ENCODE measurements around the gene TAS2R60.
"Not testable (repeated sequence)": the region's sequence is repeated elsewhere in the genome, so short reads cannot be mapped to it uniquely, and the experiment has no call there.

The TAS2R60 gene

DNA sequence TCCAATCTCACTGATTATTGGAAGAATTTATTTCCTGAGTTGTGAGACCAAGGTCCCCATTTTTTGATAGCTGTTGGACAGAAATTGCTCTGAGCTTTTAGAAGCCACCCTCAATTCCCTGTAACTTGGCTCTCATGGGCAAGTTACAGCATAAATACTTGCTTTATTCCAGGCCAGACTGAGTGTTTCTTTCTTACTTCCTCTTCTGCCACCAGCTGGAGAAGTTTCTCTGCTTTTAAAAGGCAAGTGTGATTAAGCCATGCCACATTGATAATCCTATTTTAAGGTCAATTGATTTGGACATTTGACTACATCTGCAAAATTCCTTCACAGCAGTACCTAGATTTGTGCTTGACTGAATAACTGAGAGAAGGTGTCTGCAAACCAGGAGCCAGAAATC is 20.3 kb downstream of the TAS2R60 start:
- no peak overlapping the region for H3K4me3 ChIP-seq (ENCODE audit: low read length)
- TF ChIP-seq, protein P1, sequence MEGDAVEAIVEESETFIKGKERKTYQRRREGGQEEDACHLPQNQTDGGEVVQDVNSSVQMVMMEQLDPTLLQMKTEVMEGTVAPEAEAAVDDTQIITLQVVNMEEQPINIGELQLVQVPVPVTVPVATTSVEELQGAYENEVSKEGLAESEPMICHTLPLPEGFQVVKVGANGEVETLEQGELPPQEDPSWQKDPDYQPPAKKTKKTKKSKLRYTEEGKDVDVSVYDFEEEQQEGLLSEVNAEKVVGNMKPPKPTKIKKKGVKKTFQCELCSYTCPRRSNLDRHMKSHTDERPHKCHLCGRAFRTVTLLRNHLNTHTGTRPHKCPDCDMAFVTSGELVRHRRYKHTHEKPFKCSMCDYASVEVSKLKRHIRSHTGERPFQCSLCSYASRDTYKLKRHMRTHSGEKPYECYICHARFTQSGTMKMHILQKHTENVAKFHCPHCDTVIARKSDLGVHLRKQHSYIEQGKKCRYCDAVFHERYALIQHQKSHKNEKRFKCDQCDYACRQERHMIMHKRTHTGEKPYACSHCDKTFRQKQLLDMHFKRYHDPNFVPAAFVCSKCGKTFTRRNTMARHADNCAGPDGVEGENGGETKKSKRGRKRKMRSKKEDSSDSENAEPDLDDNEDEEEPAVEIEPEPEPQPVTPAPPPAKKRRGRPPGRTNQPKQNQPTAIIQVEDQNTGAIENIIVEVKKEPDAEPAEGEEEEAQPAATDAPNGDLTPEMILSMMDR (conservative IDR thresholded peaks at IDR 0.05; ENCODE audit: low read length): no peak
- DNase-seq (ENCODE audit: low read depth): no peak

- TF ChIP-seq, protein P1 (conservative IDR thresholded peaks at IDR 0.05; ENCODE audit: low read length): no peak
These were observed 20.7 kb downstream of the TAS2R60 start for GRCh38 chr7:143463957-143464356.

GRCh38 chr7:143467724-143468123 is 24.5 kb downstream of the TAS2R60 start:
- H3K4me3 ChIP-seq (ENCODE audit: low read length): no peak overlapping the region
- no peak for DNase-seq (ENCODE audit: low read depth)
- TF ChIP-seq, protein P1 (conservative IDR thresholded peaks at IDR 0.05; ENCODE audit: low read length): no peak

More at GRCh38 chr7:143463957-143464356, 20.7 kb downstream of the TAS2R60 start:
- DNase-seq (ENCODE audit: low read depth): no peak
- no peak overlapping the region for H3K4me3 ChIP-seq (ENCODE audit: low read length)

DNA sequence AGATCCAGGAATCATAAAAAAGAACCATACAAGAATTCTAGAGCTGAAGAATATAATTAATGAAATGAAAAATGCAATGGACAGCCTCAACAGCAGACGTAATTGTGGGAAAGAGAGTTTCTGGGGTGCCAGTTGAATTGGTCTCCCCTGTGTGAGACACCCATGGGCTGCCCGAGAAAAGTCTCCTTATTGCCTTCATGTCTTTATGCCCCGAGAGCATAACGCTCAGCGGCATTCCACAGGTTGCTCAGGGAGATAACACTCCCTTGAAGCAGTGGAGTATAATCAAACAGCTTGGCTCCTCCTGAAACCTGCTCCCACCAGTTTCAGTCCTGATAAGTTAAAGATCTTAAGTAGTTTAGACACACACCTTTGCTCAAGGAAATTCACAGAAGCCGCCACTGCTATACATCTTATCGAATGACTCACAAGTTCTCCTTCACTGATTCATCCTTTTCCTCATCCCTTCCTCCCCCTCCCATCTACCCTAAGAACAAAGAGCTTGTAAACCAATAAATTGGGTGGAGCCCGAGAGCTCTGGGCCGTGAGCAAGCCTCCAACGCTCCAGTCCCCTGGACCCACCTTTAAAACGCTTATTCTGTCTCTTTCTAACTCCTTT is 28.9 kb downstream of the TAS2R60 start:
- not testable (repeated sequence) for DNase-seq (ENCODE audit: low read depth); H3K4me3 ChIP-seq (ENCODE audit: low read length)

- no peak within 1 kb of the TSS for H3K4me3 ChIP-seq (ENCODE audit: low read length)
- TF ChIP-seq, protein P1 (conservative IDR thresholded peaks at IDR 0.05; ENCODE audit: low read length): no peak
- DNase-seq (ENCODE audit: low read depth): no peak
These were observed 34.4 kb downstream of the TAS2R60 start, which contains the start of gene TAS2R41 for GRCh38 chr7:143477501-143478150. TAS2R41 (plus strand) TSS chr7:143477873; CDS start chr7:143477873, 0 bp downstream.

DNA sequence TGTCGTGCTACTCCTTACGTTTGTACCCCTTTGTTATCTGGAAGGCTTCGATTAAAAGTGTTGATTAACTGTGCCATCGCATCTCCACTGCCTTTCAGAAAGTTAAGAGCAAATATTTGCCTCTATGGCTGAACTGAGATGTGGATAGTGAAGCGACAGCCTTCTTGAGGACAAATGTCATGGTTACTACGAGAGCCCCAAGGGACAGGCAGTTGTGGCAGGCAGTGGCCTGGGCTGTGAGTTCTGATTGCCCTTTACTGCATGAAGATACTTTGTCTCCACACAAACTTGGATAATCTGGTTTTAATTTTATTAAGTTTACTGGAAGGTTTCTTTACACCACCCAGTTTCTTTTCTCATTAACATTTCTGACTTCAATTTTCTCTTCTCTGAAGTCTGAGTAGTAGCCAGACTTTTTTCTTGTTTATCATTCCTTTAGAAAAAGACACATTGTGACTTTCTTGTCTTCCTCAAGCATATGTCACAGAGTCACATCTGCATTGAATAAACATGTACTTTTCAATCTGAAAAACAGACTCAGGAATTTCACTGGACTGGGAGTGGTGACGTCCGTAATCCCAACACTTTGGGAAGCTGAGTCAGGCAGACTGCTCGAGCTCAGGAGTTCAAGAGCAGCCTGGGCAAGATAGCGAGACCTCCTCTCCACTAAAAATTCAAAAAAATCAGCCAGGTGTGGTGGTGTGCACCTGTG is 36.0 kb downstream of the TAS2R60 start:
- peak; percentile 89 for DNase-seq (ENCODE audit: low read depth)
- TF ChIP-seq, protein P1 (conservative IDR thresholded peaks at IDR 0.05; ENCODE audit: low read length): no peak
- no peak overlapping the region for H3K4me3 ChIP-seq (ENCODE audit: low read length)

- peak; percentile 74 for DNase-seq (ENCODE audit: low read depth)
- TF ChIP-seq, protein P1 (conservative IDR thresholded peaks at IDR 0.05; ENCODE audit: low read length): no peak
- H3K4me3 ChIP-seq (ENCODE audit: low read length): no peak overlapping the region
These were observed 37.2 kb downstream of the TAS2R60 start for GRCh38 chr7:143480501-143480900.

All from AG10803 (cell line).